OCI-LY1 (cell line): Measurements from ENCODE around the gene PLCB2.

Source experiments
- H2AFZ ChIP-seq: fragments of 200-600 bp; sonication (generic), shearing (Covaris generic); 2 replicates; pipeline ENCODE4 v1.6.0; 2014; ENCODE audit warnings: antibody characterized with exemption, mild to moderate bottlenecking, low read length
- H3F3A ChIP-seq: fragments of 200-600 bp; sonication (generic), shearing (Covaris generic); 2 replicates; pipeline ENCODE4 v1.6.0; 2014; ENCODE audit warnings: mild to moderate bottlenecking, antibody characterized with exemption, low read length, moderate library complexity; ENCODE audit not compliant: insufficient read depth
- H3K27ac ChIP-seq: fragments of 200-600 bp; sonication (generic); 2 replicates; pipeline ENCODE4 v1.5.1; 2014; ENCODE audit warnings: low read length, mixed run types, mild to moderate bottlenecking, low read depth; ENCODE audit not compliant: poor library complexity, severe bottlenecking
- H3K27me3 ChIP-seq: fragments of 200-600 bp; sonication (generic); 2 replicates; pipeline ENCODE4 v1.6.0; 2014; ENCODE audit warnings: antibody characterized with exemption, mild to moderate bottlenecking, low read length, moderate library complexity; ENCODE audit not compliant: insufficient read depth
- H3K36me3 ChIP-seq: fragments of 200-600 bp; sonication (generic); 2 replicates; pipeline ENCODE4 v1.6.1; 2014; ENCODE audit warnings: mild to moderate bottlenecking, antibody characterized with exemption, low read length, moderate library complexity, mixed read lengths; ENCODE audit not compliant: insufficient read depth
- H3K4me1 ChIP-seq: fragments of 200-600 bp; sonication (generic); 2 replicates; pipeline ENCODE4 v1.5.1; 2014; ENCODE audit warnings: mild to moderate bottlenecking, low read length, moderate library complexity; ENCODE audit not compliant: insufficient read depth, severe bottlenecking
- H3K4me2 ChIP-seq: fragments of 200-600 bp; sonication (generic), shearing (Covaris generic); 2 replicates; pipeline ENCODE4 v1.6.1; 2014; ENCODE audit warnings: low read length
- H3K4me3 ChIP-seq: fragments of 200-600 bp; sonication (generic); 2 replicates; pipeline ENCODE4 v1.5.1; 2014; ENCODE audit warnings: low read length, low read depth, mild to moderate bottlenecking, mixed read lengths; ENCODE audit not compliant: poor library complexity, severe bottlenecking
- H3K79me2 ChIP-seq: fragments of 200-600 bp; shearing (Covaris generic); 2 replicates; pipeline ENCODE4 v1.6.1; 2016; ENCODE audit warnings: mixed run types, low read length, mixed read lengths; ENCODE audit not compliant: insufficient read depth
- H3K9ac ChIP-seq: fragments of 200-600 bp; sonication (generic), shearing (Covaris generic); 2 replicates; pipeline ENCODE4 v1.6.1; 2014; ENCODE audit warnings: mild to moderate bottlenecking, low read length, mixed read lengths
- H3K9me2 ChIP-seq: fragments of 200-600 bp; sonication (generic), shearing (Covaris generic); 2 replicates; pipeline ENCODE4 v1.6.1; 2014; ENCODE audit warnings: low read depth, mild to moderate bottlenecking, low read length, mixed read lengths
- H3K9me3 ChIP-seq: fragments of 200-600 bp; shearing (Covaris generic); 2 replicates; pipeline ENCODE4 v1.6.1; 2014; ENCODE audit warnings: low read length, mixed read lengths
- H4K20me1 ChIP-seq: fragments of 200-600 bp; sonication (generic), shearing (Covaris generic); 2 replicates; pipeline ENCODE4 v1.6.0; 2016; ENCODE audit warnings: mild to moderate bottlenecking, low read length; ENCODE audit not compliant: insufficient read depth
- CTCF ChIP-seq: fragments of 200-600 bp; sonication (generic), shearing (Covaris generic); IDR thresholded peaks from 2 replicates; pipeline ENCODE4 v1.5.1; 2017; ENCODE audit warnings: mild to moderate bottlenecking, antibody characterized with exemption, low read length, moderate library complexity, mixed read lengths
- EZH2 ChIP-seq: fragments of 200-600 bp; sonication (generic), shearing (Covaris generic); IDR thresholded peaks from 2 replicates; pipeline ENCODE4 v1.8.0; 2017; ENCODE audit warnings: borderline replicate concordance, mixed run types, mild to moderate bottlenecking, antibody characterized with exemption, low read length, moderate library complexity, mixed read lengths

PLCB2 gene

GRCh38 chr15:40302981-40303380 lies 4.8 kb downstream of the PLCB2 start:
- no peaks in the 10 kb centered on the region for H3K79me2 ChIP-seq
- peaks cover 6% of the 10 kb centered on the region for H3K9me3 ChIP-seq
- peaks cover 9% of the 10 kb centered on the region for H3K4me1 ChIP-seq
- H2AFZ ChIP-seq = no peak overlapping the region
- no peaks in the 10 kb centered on the region; the same call in 1 of the 2 replicates for H3K36me3 ChIP-seq
- H3F3A ChIP-seq = no peaks in the 10 kb centered on the region
- H3K27ac ChIP-seq = no peak overlapping the region
- no peak overlapping the region for H3K4me2 ChIP-seq
- H3K4me3 ChIP-seq = no peak overlapping the region
- TF ChIP-seq CTCF (no peak), EZH2 (no peak)
- H4K20me1 ChIP-seq = no peaks in the 10 kb centered on the region
- peaks cover 9% of the 10 kb centered on the region; the same call in 1 of the 2 replicates for H3K27me3 ChIP-seq
- H3K9me2 ChIP-seq = no peaks in the 10 kb centered on the region
- H3K9ac ChIP-seq = no peak overlapping the region

- Histone ChIP-seq H3K79me2 (no peaks in the 10 kb centered on the region), H3K36me3 (no peaks in the 10 kb centered on the region; the same call in 1 of the 2 replicates), H3K4me1 (peaks cover 3% of the 10 kb centered on the region), H3K4me3 (no peak overlapping the region), H3F3A (no peaks in the 10 kb centered on the region), H3K27ac (no peak overlapping the region), H3K9me2 (no peaks in the 10 kb centered on the region), H3K4me2 (no peak overlapping the region), H3K9ac (no peak overlapping the region), H4K20me1 (no peaks in the 10 kb centered on the region), H3K9me3 (peaks cover 6% of the 10 kb centered on the region), H3K27me3 (peaks cover 9% of the 10 kb centered on the region; the same call in 1 of the 2 replicates), H2AFZ (no peak overlapping the region)
- TF ChIP-seq CTCF (no peak), EZH2 (no peak)
These were observed 5.3 kb downstream of the PLCB2 start for GRCh38 chr15:40302288-40302886.

- H3K27ac ChIP-seq = no peak overlapping the region
- no peaks in the 10 kb centered on the region for H3K4me1 ChIP-seq
- H3K4me3 ChIP-seq = no peak overlapping the region
- peaks cover 9% of the 10 kb centered on the region; the same call in 1 of the 2 replicates for H3K27me3 ChIP-seq
- H3K36me3 ChIP-seq = no peaks in the 10 kb centered on the region; the same call in 1 of the 2 replicates
- H3K4me2 ChIP-seq = no peak overlapping the region
- H3K79me2 ChIP-seq = no peaks in the 10 kb centered on the region
- H3K9me3 ChIP-seq = peaks cover 6% of the 10 kb centered on the region
- no peak for TF ChIP-seq EZH2
- TF ChIP-seq CTCF = no peak
- H4K20me1 ChIP-seq = no peaks in the 10 kb centered on the region
- H3F3A ChIP-seq = no peaks in the 10 kb centered on the region
- H2AFZ ChIP-seq = no peak overlapping the region
- H3K9me2 ChIP-seq = no peaks in the 10 kb centered on the region
- H3K9ac ChIP-seq = no peak overlapping the region
These were observed 6.1 kb downstream of the PLCB2 start for GRCh38 chr15:40301467-40302179.
